ENCODE results near the gene BID. TPM values are rescaled to one million over a fixed set of nuclear protein-coding genes. Genes with fewer than 3 reads are reported as not detected.

BID gene
- total RNA-seq, 2 experiments from 2014 or later = 19.6 to 22.0 TPM

GRCh38 chr22:17746916-17747315 is 27.4 kb downstream of the BID start:
- Mint-ChIP-seq H3K4me1 (peaks cover 4% of the 10 kb centered on the region), H3K9me3 (no peaks in the 10 kb centered on the region), H3K4me3 (no peak overlapping the region), H3K27ac (no peak overlapping the region), H3K36me3 (no peaks in the 10 kb centered on the region), H3K27me3 (no peaks in the 10 kb centered on the region)
- no peak for DNase-seq

DNA sequence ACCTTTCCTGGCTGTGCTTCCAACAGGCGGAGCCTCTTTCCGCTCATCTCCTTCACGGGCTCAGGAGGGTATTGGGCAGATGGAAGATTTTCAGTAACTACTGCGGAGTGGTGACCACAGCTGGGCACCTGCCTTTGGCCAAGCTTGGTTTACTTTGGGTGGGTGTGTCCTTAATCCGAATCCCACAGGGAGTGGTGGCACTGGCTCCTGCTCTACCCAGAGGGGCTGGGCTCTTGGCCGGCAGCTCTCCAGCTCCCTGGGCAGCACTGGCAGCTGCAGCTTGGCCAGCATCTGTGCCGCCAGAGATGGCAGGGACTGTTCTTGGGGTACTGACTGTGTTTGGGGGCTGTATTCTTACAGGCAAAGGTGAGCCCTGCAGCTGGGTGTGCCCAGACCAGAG is 29.8 kb downstream of the BID start:
- H3K4me3 Mint-ChIP-seq = no peak overlapping the region
- no peaks in the 10 kb centered on the region for H3K36me3 Mint-ChIP-seq
- no peak for DNase-seq
- H3K4me1 Mint-ChIP-seq = peaks cover 4% of the 10 kb centered on the region
- no peak overlapping the region for H3K27ac Mint-ChIP-seq
- no peaks in the 10 kb centered on the region for H3K9me3 Mint-ChIP-seq
- no peaks in the 10 kb centered on the region for H3K27me3 Mint-ChIP-seq

- Mint-ChIP-seq H3K9me3 (no peaks in the 10 kb centered on the region), H3K36me3 (no peaks in the 10 kb centered on the region), H3K27ac (no peak overlapping the region), H3K4me1 (peaks cover 4% of the 10 kb centered on the region), H3K27me3 (no peaks in the 10 kb centered on the region), H3K4me3 (no peak overlapping the region)
- no peak for DNase-seq
These were observed 30.4 kb downstream of the BID start for GRCh38 chr22:17743661-17744411.

DNA sequence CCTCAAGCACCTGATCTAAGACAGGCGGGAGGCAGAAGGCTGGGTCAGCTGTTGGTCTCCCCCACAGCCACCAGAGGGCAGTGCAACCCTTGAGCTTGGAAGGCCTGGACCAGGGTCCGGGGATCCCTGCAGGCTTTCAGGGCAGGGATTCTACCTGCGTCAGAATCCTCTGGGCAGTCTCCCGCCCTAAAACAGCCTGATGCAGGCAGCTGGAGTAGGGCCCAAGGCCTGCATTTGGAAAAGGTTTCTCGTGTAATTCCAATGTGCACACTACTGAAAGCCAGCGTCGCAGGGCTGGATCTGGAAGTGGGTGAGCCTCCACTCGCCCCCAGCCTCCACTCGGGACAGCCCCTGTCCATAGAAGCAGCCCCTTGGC is 31.8 kb downstream of the BID start:
- Mint-ChIP-seq H3K27ac (no peak overlapping the region), H3K27me3 (no peaks in the 10 kb centered on the region), H3K4me3 (no peak overlapping the region), H3K36me3 (no peaks in the 10 kb centered on the region), H3K4me1 (peaks cover 4% of the 10 kb centered on the region), H3K9me3 (no peaks in the 10 kb centered on the region)
- DNase-seq = peak; percentile 74

DNA sequence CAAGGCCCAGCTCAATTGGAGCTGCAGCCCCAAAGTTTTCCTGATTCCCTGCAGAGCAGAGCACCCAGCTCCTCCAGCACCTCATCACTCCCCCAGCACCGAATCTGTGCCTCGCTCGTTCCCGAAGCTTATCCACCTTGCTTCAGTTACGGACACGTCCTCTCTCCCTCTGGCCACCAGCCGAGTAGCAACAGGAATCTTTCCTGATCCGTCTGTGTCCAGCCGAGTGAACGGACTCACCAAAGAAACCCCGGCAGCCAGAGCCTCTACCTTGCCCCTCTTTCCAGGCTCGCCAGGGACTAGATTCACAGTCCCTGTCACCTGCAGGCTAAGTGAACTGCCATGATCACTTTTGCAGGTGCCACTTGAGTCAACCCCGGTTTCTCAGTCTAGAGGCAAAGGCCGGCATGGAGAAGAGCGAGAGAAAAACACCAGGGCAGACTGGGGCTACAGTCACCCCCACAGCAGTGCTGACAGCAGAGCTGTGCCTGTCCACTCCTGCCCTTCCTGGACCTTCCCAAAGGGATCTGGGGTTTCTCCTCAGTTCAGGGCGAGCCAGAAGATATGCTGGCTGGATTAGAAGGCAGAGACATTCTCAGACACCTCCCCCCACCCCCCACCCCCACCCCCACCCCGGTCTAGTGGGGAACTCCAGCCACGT is 32.3 kb downstream of the BID start:
- Mint-ChIP-seq H3K4me1 (peaks cover 4% of the 10 kb centered on the region), H3K4me3 (no peak overlapping the region), H3K36me3 (no peaks in the 10 kb centered on the region), H3K27ac (peak overlapping the region; percentile 20), H3K9me3 (no peaks in the 10 kb centered on the region), H3K27me3 (no peaks in the 10 kb centered on the region)
- DNase-seq = no peak

GRCh38 chr22:17739196-17739975 is 34.9 kb downstream of the BID start:
- no peaks in the 10 kb centered on the region for H3K36me3 Mint-ChIP-seq
- no peaks in the 10 kb centered on the region for H3K27me3 Mint-ChIP-seq
- no peak for DNase-seq
- no peak overlapping the region for H3K4me3 Mint-ChIP-seq
- no peaks in the 10 kb centered on the region for H3K9me3 Mint-ChIP-seq
- H3K27ac Mint-ChIP-seq = no peak overlapping the region
- peaks cover 10% of the 10 kb centered on the region for H3K4me1 Mint-ChIP-seq

DNA sequence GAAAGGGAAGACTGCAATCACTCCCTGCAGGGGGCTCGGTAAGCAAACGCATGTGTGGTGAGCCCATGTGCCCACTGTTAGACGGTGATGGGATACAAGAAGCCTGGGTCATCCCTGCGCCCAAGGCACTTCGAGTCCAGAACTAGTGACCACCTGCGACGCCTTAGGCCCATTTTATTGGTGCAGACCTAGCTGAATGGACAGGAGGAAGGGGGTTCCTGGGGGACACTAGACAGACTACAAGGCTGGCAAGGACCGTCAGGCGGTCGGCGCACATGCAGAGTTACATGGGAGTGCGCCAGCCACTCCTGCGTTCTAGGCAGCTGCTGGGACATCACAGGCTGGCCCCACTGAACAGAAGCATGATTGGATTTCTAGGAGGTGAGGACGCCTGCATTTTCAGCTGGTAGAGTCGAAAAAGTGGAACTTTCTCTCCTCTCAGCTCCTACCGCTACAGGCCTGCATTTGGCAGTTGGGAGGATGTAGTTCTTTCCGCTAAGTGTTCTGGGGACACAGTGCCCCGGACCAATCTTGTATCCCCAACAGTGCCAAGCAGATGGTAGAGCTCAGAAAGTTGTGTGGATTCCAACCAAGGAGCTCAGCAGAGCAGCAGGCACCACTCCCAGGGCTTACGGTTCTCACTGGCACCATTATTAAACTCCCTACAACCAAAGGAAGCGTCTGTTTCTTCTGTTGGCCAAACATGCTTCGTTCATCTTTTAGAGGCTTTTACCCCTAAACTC is 35.7 kb downstream of the BID start:
- Mint-ChIP-seq H3K36me3 (peaks cover 4% of the 10 kb centered on the region), H3K27me3 (no peaks in the 10 kb centered on the region), H3K27ac (no peak overlapping the region), H3K4me1 (peaks cover 18% of the 10 kb centered on the region), H3K4me3 (no peak overlapping the region), H3K9me3 (no peaks in the 10 kb centered on the region)
- no peak for DNase-seq

- no peaks in the 10 kb centered on the region for H3K9me3 Mint-ChIP-seq
- no peaks in the 10 kb centered on the region for H3K27me3 Mint-ChIP-seq
- peak overlapping the region; percentile 84 for H3K27ac Mint-ChIP-seq
- H3K4me3 Mint-ChIP-seq = no peak overlapping the region
- peaks cover 13% of the 10 kb centered on the region for H3K36me3 Mint-ChIP-seq
- DNase-seq = peak; percentile 47
- H3K4me1 Mint-ChIP-seq = peaks cover 21% of the 10 kb centered on the region
These were observed 40.1 kb downstream of the BID start for GRCh38 chr22:17734187-17734586.

DNA sequence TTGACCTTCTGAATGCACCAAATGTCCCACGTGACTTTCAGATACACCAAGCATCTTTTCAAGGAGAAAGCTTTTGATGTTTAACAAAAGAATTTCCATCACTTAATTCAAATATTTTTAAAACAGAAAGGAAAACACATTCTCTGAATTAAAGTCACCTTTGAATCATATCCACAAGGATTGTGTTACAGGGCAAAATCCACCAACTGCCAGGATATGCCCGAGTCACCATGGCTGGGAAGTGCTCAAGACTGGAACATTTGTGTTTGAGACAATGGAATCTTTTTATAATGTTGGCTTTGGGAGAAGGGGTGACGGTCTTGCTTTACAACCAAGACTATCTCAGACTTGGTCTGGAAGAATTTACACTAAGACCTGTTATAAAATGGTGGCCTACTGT is 40.8 kb downstream of the BID start:
- H3K27me3 Mint-ChIP-seq = no peaks in the 10 kb centered on the region
- peaks cover 21% of the 10 kb centered on the region for H3K4me1 Mint-ChIP-seq
- H3K36me3 Mint-ChIP-seq = peaks cover 13% of the 10 kb centered on the region
- no peaks in the 10 kb centered on the region for H3K9me3 Mint-ChIP-seq
- no peak for DNase-seq
- H3K27ac Mint-ChIP-seq = peak overlapping the region; percentile 84
- H3K4me3 Mint-ChIP-seq = peak overlapping the region; percentile 32

DNA sequence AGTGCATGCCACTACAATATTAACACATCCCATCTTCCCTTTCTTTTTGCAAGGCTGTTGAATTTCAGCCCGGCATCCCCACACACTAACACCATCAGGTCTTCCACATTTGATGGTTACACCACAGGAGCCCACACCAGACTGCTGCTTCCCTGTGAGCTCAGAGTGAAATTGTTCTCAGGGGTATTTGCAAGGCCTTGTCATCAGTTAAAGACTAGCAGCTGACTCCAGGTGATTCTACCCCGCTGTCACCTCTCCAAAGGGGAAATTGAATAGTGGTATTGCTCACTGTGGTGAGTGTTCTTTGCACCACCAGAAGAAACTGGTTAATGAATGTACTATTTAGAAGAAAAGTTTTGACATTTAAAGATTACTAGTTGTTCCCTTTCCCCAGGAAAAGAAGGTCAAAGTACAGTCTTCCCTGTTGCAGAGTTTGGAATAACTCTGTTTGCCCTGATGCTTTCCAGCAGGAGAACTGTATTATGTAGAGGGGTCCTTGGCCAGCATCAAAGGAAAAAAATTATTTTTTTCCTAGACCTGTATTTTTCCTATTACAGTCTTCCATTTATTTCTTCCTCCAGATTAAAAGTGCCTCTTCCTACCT is 41.9 kb downstream of the BID start:
- Mint-ChIP-seq H3K27me3 (no peaks in the 10 kb centered on the region), H3K36me3 (peaks cover 13% of the 10 kb centered on the region), H3K4me1 (peaks cover 21% of the 10 kb centered on the region)

DNA sequence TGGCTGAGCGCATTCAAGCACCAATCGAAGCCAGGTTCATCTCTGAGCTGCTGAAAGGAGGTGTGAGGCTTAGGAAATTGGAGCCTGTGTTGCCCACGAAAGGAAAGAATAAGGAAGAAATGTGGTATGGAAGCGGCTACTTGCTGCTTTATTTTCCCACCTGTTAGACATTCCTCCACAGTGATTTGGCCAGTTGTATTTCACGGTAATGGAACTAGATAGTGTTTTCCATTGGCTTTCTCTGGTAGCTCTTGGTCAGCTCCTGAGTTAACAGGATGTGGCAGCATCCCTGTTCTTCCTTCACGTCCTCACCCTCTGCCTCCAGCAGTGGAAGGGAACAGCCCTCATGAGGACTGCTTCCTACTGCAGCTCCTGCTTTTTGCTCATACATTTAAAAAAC is 44.7 kb downstream of the BID start:
- Mint-ChIP-seq H3K9me3 (no peaks in the 10 kb centered on the region), H3K27me3 (no peaks in the 10 kb centered on the region), H3K4me3 (no peak overlapping the region), H3K4me1 (peaks cover 31% of the 10 kb centered on the region), H3K27ac (no peak overlapping the region), H3K36me3 (peaks cover 18% of the 10 kb centered on the region)
- no peak for DNase-seq

More for the DNA sequence above, 41.9 kb downstream of the BID start:
- H3K9me3 Mint-ChIP-seq = no peaks in the 10 kb centered on the region
- no peak overlapping the region for H3K4me3 Mint-ChIP-seq
- no peak for DNase-seq
- H3K27ac Mint-ChIP-seq = no peak overlapping the region

- Mint-ChIP-seq H3K4me1 (peaks cover 24% of the 10 kb centered on the region), H3K27me3 (no peaks in the 10 kb centered on the region)
These were observed 45.5 kb downstream of the BID start for GRCh38 chr22:17728786-17729185.

DNA sequence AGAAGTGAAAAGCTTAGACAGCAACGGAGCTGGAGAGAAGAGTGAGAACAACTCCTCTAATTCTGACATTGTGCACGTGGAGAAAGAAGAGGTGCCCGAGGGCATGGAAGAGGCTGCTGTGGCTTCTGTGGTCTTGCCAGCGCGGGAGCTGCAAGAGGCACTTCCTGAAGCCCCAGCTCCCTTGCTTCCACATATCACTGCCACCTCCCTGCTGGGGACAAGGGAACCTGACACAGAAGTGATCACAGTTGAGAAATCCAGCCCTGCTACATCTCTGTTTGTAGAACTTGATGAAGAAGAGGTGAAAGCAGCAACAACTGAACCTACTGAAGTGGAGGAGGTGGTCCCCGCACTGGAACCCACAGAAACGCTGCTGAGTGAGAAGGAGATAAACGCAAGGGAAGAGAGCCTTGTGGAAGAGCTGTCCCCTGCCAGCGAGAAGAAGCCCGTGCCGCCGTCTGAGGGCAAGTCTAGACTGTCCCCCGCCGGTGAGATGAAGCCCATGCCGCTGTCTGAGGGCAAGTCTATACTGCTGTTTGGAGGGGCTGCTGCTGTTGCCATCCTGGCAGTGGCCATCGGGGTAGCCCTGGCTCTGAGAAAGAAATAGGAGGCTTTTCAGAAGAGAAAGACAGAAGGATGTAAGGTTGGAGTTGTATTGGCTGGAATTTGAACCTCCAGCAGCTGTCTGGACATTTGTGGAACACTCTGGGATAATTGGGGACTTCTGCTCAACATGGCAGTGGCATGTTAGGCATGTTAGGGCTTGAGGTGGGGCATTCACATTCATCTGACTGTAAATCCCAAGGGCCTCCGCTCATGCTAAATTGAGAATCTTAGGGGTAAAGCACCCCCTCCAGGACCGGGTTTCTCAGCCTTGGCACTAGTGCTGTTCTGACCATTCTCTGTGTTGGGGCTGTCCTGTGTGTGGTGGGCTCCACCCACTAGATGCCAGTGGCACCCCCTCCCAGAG is 47.1 kb downstream of the BID start:
- Mint-ChIP-seq H3K27ac (peak overlapping the region; percentile 43), H3K36me3 (peaks cover 5% of the 10 kb centered on the region), H3K4me3 (no peak overlapping the region), H3K4me1 (peaks cover 15% of the 10 kb centered on the region), H3K27me3 (no peaks in the 10 kb centered on the region), H3K9me3 (no peaks in the 10 kb centered on the region)
- DNase-seq = no peak

More at GRCh38 chr22:17728786-17729185, 45.5 kb downstream of the BID start:
- no peak for DNase-seq
- no peak overlapping the region for H3K27ac Mint-ChIP-seq
- H3K9me3 Mint-ChIP-seq = no peaks in the 10 kb centered on the region
- H3K36me3 Mint-ChIP-seq = peaks cover 17% of the 10 kb centered on the region
- no peak overlapping the region for H3K4me3 Mint-ChIP-seq
